ENCODE measurements around the gene HSF2.

- TF ChIP-seq, protein P1, sequence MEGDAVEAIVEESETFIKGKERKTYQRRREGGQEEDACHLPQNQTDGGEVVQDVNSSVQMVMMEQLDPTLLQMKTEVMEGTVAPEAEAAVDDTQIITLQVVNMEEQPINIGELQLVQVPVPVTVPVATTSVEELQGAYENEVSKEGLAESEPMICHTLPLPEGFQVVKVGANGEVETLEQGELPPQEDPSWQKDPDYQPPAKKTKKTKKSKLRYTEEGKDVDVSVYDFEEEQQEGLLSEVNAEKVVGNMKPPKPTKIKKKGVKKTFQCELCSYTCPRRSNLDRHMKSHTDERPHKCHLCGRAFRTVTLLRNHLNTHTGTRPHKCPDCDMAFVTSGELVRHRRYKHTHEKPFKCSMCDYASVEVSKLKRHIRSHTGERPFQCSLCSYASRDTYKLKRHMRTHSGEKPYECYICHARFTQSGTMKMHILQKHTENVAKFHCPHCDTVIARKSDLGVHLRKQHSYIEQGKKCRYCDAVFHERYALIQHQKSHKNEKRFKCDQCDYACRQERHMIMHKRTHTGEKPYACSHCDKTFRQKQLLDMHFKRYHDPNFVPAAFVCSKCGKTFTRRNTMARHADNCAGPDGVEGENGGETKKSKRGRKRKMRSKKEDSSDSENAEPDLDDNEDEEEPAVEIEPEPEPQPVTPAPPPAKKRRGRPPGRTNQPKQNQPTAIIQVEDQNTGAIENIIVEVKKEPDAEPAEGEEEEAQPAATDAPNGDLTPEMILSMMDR (IDR thresholded peaks at IDR 0.05) = no peak
- TF ChIP-seq POLR2A (IDR thresholded peaks at IDR 0.05) = no peak
- TF ChIP-seq POLR2AphosphoS5 (IDR thresholded peaks at IDR 0.05) = no peak
Measured at GRCh38 chr6:122422003-122422402, 22.6 kb downstream of the HSF2 start.
